Activated CD4-positive, alpha-beta memory T cell treated with anti-CD3 and anti-CD28 coated beads, Interleukin-2, amount 10 ng/mL, durations not matched to agents 7 days and 5 days (primary cell): ENCODE results near the gene MTHFR. TPM values are rescaled to one million over a fixed set of nuclear protein-coding genes. Genes with fewer than 3 reads are reported as not detected.

Experiments
- CTCF ChIA-PET: fragments of 350-600 bp; sonication (Branson Sonifier 250); formaldehyde crosslinking; loops from one replicate; lab custom pipeline; 2021; ENCODE audit warnings: antibody characterized with exemption, inconsistent platforms; lab: Charles Lee
- POLR2A ChIA-PET: fragments of 350-600 bp; sonication (Branson Sonifier 250); formaldehyde crosslinking; loops from one replicate; lab custom pipeline; 2021; ENCODE audit warnings: antibody characterized with exemption; lab: Charles Lee
- DNase-seq: peaks from one replicate; pipeline ENCODE4 v3.0.0-alpha.2; 2020
- H3K27ac Mint-ChIP-seq: one replicate; pipeline ENCODE4 v1.8.0; 2021; ENCODE audit warnings: mild to moderate bottlenecking, mixed read lengths
- H3K27me3 Mint-ChIP-seq: one replicate; pipeline ENCODE4 v1.8.0; 2021; ENCODE audit warnings: mixed read lengths
- H3K36me3 Mint-ChIP-seq: one replicate; pipeline ENCODE4 v1.8.0; 2021; ENCODE audit warnings: low read depth, mixed read lengths
- H3K4me1 Mint-ChIP-seq: one replicate; pipeline ENCODE4 v1.8.0; 2021; ENCODE audit warnings: mixed read lengths
- H3K4me3 Mint-ChIP-seq: one replicate; pipeline ENCODE4 v1.8.0; 2021; ENCODE audit warnings: mild to moderate bottlenecking, mixed read lengths
- H3K9me3 Mint-ChIP-seq: one replicate; pipeline ENCODE4 v1.8.0; 2021; ENCODE audit warnings: mixed read lengths
- total RNA-seq, 2 experiments: library from RNA; stranded (reverse); gene quantifications; one replicate each; pipeline ENCODE4 v1.2.3, GENCODE V29; 2021

The MTHFR gene
- total RNA-seq, 2 experiments from 2014 or later: 29.4 to 32.2 TPM

DNA sequence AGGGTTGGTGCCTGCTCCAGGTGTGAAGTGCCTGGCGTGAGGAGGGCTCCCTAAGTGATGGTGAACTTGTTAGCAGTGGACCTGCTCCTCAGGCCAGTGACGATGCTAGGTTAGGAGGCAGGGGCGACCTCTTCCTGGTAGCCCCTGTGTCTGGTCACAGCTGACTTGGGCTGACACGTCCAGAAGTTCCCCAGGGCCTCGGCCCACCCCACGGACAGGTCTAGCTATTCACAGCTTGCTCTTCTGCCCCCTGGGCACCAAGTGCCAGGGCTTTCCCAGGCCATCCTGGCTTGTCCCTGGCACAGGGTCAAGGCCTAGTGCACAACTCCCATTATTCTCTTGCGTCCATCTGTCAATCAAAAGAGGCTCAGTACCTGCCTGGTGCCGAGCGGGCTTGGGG lies 54.7 kb downstream of the MTHFR start:
- POLR2A ChIA-PET: no interaction called here
- H3K27me3 Mint-ChIP-seq: peaks cover 5% of the 10 kb centered on the region
- no peak overlapping the region for H3K27ac Mint-ChIP-seq
- H3K9me3 Mint-ChIP-seq: no peaks in the 10 kb centered on the region
- CTCF ChIA-PET: no interaction called here
- peaks cover 22% of the 10 kb centered on the region for H3K36me3 Mint-ChIP-seq
- no peak overlapping the region for H3K4me3 Mint-ChIP-seq
- no peak for DNase-seq
- peaks cover 33% of the 10 kb centered on the region for H3K4me1 Mint-ChIP-seq

GRCh38 chr1:11749996-11750395 lies 55.8 kb downstream of the MTHFR start:
- Mint-ChIP-seq H3K27ac (no peak overlapping the region), H3K4me1 (peaks cover 39% of the 10 kb centered on the region), H3K9me3 (no peaks in the 10 kb centered on the region), H3K36me3 (peaks cover 27% of the 10 kb centered on the region), H3K27me3 (no peaks in the 10 kb centered on the region), H3K4me3 (no peak overlapping the region)
- POLR2A ChIA-PET: interaction anchor here (0.8 to 2.3 kb wide), 3 partner anchors 14 to 158 kb away, joined by 3 to 12 read pairs (median 4); partner anchors contain the start of genes AGTRAP and FBXO6
- CTCF ChIA-PET: interaction anchor here (1.0 to 2.4 kb wide), 6 partner anchors 9 to 101 kb away, joined by 3 to 15 read pairs (median 8); partner anchors contain the start of gene FBXO6
- no peak for DNase-seq

DNA sequence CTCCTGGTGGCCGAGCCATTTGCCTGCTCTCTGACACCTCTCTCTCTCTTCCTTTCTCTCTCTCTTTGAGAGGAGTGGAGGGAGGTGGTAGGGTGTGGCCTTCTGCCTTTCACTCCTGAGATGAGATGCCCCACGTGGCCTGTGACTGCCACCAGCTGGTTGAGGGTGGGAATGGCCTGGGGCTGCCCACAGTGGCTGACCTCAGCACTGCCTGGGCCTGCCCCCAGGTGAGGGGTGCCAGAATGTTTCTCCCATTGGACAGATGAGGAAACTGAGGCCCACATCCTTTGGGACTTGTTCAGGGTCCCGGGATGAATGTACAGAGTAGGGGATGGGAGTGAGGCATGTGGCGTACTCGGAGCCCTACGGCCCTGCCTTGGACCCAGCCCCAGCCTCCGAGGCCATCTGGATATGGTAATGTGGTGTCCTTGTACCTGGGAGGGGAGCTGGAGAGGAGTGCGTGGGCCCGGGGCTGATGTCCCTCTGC lies 56.5 kb downstream of the MTHFR start:
- Mint-ChIP-seq H3K27me3 (no peaks in the 10 kb centered on the region), H3K27ac (peak overlapping the region; percentile 74), H3K4me3 (no peak overlapping the region), H3K4me1 (peaks cover 42% of the 10 kb centered on the region), H3K36me3 (peaks cover 30% of the 10 kb centered on the region), H3K9me3 (no peaks in the 10 kb centered on the region)
- ChIA-PET POLR2A (interaction anchor here (0.8 to 2.3 kb wide), 4 partner anchors 13 to 159 kb away, joined by 3 to 12 read pairs (median 4); partner anchors contain the start of genes AGTRAP and FBXO6), CTCF (interaction anchor here (1.0 to 2.4 kb wide), 8 partner anchors 8 to 106 kb away, joined by 3 to 15 read pairs (median 5); partner anchors contain the start of gene FBXO6)
- DNase-seq: peak; percentile 78

GRCh38 chr1:11748294-11749202 lies 57.2 kb downstream of the MTHFR start:
- H3K27me3 Mint-ChIP-seq: no peaks in the 10 kb centered on the region
- peaks cover 30% of the 10 kb centered on the region for H3K36me3 Mint-ChIP-seq
- H3K4me1 Mint-ChIP-seq: peaks cover 42% of the 10 kb centered on the region
- ChIA-PET CTCF (interaction anchor here (0.9 to 2.4 kb wide), 7 partner anchors 29 to 105 kb away, joined by 3 to 15 read pairs (median 4); partner anchors contain the start of gene FBXO6), POLR2A (interaction anchor here (1.2 to 2.3 kb wide), 3 partner anchors 12 to 84 kb away, joined by 3 to 12 read pairs (median 4); partner anchors contain the start of genes AGTRAP and FBXO6)
- DNase-seq: no peak
- no peak overlapping the region for H3K4me3 Mint-ChIP-seq
- peak overlapping the region; percentile 74 for H3K27ac Mint-ChIP-seq
- no peaks in the 10 kb centered on the region for H3K9me3 Mint-ChIP-seq

DNA sequence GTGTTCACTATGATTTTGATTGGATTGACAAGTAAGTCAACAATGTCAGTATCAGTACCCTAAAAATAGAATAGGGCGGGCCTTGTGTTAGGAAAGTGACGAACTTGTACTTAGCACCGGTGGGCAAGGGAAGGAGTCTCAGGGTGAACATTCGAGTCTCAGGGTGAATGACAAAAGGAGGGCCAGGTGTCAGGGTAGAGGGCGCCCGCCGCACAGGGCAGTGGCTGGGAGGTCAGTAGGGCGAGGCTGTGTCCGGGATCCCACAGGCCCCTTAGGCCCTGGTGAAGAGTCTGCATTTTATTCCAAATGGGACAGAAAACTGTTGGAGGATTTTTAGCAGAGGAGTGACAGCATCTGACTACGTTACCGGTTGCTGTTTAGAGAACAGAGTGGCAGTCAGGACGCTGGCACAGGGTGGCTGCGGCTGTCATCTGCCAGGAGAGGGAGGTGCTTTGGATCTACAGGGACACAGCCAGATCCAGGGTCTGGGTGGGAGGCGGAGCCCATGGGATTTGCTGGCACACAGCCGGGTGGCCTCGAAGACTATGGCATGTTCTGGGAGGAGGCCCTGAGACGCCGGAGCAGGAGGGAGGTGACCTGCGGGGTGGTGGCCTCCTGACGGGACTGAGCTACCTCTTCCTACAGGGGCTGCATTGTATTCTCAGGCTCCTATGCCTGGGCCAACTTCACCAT lies 58.8 kb downstream of the MTHFR start:
- no peaks in the 10 kb centered on the region for H3K9me3 Mint-ChIP-seq
- ChIA-PET CTCF (no interaction called here), POLR2A (no interaction called here)
- no peak for DNase-seq
- H3K4me3 Mint-ChIP-seq: no peak overlapping the region
- peaks cover 42% of the 10 kb centered on the region for H3K36me3 Mint-ChIP-seq
- H3K27me3 Mint-ChIP-seq: no peaks in the 10 kb centered on the region
- H3K4me1 Mint-ChIP-seq: peaks cover 43% of the 10 kb centered on the region
- no peak overlapping the region for H3K27ac Mint-ChIP-seq

GRCh38 chr1:11746092-11746491 lies 59.7 kb downstream of the MTHFR start:
- H3K27me3 Mint-ChIP-seq: no peaks in the 10 kb centered on the region
- peaks cover 48% of the 10 kb centered on the region for H3K36me3 Mint-ChIP-seq

GRCh38 chr1:11744287-11744686 lies 61.5 kb downstream of the MTHFR start:
- Mint-ChIP-seq H3K27me3 (no peaks in the 10 kb centered on the region), H3K27ac (no peak overlapping the region), H3K9me3 (no peaks in the 10 kb centered on the region), H3K4me1 (peaks cover 66% of the 10 kb centered on the region), H3K36me3 (peaks cover 50% of the 10 kb centered on the region), H3K4me3 (no peak overlapping the region)
- CTCF ChIA-PET: interaction anchor here (0.8 kb wide), 1 partner anchor 99 kb away, joined by 3 read pairs; no protein-coding TSS in a partner anchor
- POLR2A ChIA-PET: interaction anchor here (0.8 kb wide), 1 partner anchor 163 kb away, joined by 4 read pairs; no protein-coding TSS in a partner anchor
- DNase-seq: no peak

More at GRCh38 chr1:11746092-11746491, 59.7 kb downstream of the MTHFR start:
- Mint-ChIP-seq H3K27ac (no peak overlapping the region), H3K9me3 (no peaks in the 10 kb centered on the region), H3K4me1 (peaks cover 50% of the 10 kb centered on the region), H3K4me3 (no peak overlapping the region)
- DNase-seq: no peak
- CTCF ChIA-PET: interaction anchor here (0.7 kb wide), 1 partner anchor 27 kb away, joined by 4 read pairs; no protein-coding TSS in a partner anchor
- POLR2A ChIA-PET: interaction anchor here (1.1 kb wide), 1 partner anchor 9 kb away, joined by 4 read pairs; no protein-coding TSS in a partner anchor

DNA sequence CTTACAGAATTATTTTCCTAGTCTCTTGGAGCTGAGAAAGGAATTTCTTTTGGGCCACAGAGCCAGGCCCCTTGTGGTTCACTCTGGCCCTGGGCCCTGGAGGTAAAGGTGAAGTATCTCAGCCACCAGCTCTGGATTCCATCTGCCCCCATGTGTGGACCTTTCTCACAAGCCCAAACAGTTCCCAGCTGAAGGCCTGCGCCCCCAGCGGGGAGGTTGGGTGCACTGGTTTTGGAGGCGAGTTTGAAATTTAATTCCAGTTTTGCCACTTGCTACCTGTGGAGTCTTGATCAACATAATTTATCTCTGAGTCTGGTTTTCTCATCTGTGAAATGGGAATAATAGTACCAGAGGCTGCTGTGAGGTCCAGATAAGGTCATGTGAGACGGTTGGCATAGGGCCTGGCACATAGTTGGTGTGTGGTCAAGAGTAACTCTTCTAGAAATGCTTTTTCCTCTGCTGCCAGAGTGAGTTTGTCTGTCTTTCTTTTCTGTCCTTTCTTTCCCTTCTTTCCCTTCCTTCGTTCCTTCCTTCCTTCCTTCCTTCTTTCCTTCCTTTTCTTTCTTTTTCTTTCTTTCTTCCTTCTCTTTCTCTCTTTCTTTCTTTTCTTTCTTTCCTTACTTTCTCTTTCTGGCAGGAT lies 63.7 kb downstream of the MTHFR start:
- no peaks in the 10 kb centered on the region for H3K27me3 Mint-ChIP-seq
- POLR2A ChIA-PET: interaction anchor here (0.9 to 1.5 kb wide), 3 partner anchors 12 to 166 kb away, joined by 3 to 5 read pairs (median 4); partner anchors contain the start of gene FBXO6
- peaks cover 55% of the 10 kb centered on the region for H3K36me3 Mint-ChIP-seq
- H3K27ac Mint-ChIP-seq: peak overlapping the region; percentile 21
- H3K4me1 Mint-ChIP-seq: peaks cover 77% of the 10 kb centered on the region
- CTCF ChIA-PET: interaction anchor here (0.6 to 3.3 kb wide), 4 partner anchors 11 to 92 kb away, joined by 3 to 17 read pairs (median 6); partner anchors contain the start of gene FBXO6
- DNase-seq: no peak
- H3K4me3 Mint-ChIP-seq: peak overlapping the region; percentile 1
- H3K9me3 Mint-ChIP-seq: no peaks in the 10 kb centered on the region

DNA sequence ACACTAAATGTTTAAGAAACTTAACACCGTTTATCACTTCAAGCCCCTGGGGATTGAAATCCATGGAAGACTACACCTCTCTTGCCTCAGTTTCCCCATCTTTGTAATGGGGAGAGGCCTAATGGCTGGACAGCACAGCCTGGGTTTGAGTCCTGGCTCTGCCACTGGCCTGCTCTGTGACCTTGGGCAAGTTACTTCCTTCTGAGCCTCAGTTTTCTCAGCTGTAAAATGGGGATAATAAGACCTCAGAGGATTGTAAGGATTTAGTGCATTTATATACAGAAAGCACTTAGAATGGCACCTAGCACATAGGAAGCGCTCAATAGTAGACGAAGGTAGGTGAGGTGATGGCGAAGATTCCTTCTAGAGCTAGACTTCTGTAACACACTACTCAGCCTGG lies 64.3 kb downstream of the MTHFR start:
- H3K27ac Mint-ChIP-seq: peak overlapping the region; percentile 68
- peak overlapping the region; percentile 47 for H3K4me3 Mint-ChIP-seq
- peaks cover 78% of the 10 kb centered on the region for H3K4me1 Mint-ChIP-seq
- ChIA-PET POLR2A (interaction anchor here (0.6 to 2.5 kb wide), 7 partner anchors 11 to 166 kb away, joined by 3 to 14 read pairs (median 4); partner anchors contain the start of genes FBXO6 and MAD2L2), CTCF (interaction anchor here (0.6 to 3.3 kb wide), 5 partner anchors 11 to 91 kb away, joined by 3 to 17 read pairs (median 6); partner anchors contain the start of gene FBXO6)
- DNase-seq: no peak
- no peaks in the 10 kb centered on the region for H3K9me3 Mint-ChIP-seq
- H3K36me3 Mint-ChIP-seq: peaks cover 49% of the 10 kb centered on the region
- no peaks in the 10 kb centered on the region for H3K27me3 Mint-ChIP-seq

DNA sequence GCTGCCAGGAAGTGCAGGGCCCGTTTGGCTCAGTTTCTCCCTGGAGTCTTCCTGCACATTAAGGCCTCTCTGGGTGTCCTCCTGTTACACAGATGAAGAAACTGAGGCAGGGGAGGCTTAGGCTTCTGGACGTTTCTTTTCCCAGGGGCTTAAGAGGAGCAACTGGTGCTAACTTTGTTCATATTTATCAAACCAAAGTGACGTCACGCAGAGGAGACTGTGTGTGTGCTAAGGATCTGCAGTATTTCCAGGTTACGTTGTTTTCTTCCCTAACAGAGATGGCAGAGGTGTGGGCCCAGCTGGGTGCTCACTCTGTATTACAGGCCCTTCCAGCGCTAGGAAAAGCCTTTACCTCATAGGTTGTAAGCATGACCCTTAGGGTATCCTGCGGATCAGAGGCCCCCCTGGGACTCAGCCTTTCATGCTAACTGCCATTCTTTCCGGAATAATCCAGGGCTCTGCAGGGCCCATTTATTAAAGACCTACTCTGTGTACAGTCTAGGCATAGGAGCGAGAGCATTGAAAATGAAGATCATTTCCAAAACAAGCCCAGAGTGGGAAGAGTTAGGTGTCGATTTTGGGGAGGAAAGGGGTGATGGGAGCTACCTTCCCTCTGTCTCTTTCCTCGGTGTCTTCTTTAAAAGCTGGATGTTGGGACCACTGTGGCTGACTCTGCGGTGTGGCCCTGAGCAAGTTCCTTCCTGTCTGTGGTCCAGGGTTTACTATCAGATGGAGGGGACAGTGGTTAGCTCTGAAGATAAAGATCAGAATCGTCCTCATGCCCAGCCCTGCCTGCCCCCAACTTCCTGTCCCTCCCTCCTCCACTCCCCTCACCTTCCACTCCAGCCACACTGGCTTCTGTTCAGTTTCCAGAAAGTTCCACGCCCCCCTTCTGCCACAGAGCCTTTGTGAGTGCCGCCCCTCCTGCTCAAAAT lies 65.2 kb downstream of the MTHFR start:
- H3K4me1 Mint-ChIP-seq: peaks cover 74% of the 10 kb centered on the region
- H3K27ac Mint-ChIP-seq: peak overlapping the region; percentile 68
- POLR2A ChIA-PET: interaction anchor here (0.6 to 2.5 kb wide), 6 partner anchors 10 to 168 kb away, joined by 3 to 19 read pairs (median 6); partner anchors contain the start of genes FBXO6 and MAD2L2
- peak; percentile 70 for DNase-seq
- CTCF ChIA-PET: interaction anchor here (0.6 to 3.3 kb wide), 8 partner anchors 9 to 90 kb away, joined by 3 to 17 read pairs (median 6); partner anchors contain the start of gene FBXO6
- no peaks in the 10 kb centered on the region for H3K27me3 Mint-ChIP-seq
- H3K36me3 Mint-ChIP-seq: peaks cover 44% of the 10 kb centered on the region
- no peaks in the 10 kb centered on the region for H3K9me3 Mint-ChIP-seq
- peak overlapping the region; percentile 47 for H3K4me3 Mint-ChIP-seq

GRCh38 chr1:11738783-11739182 lies 67.0 kb downstream of the MTHFR start:
- Mint-ChIP-seq H3K36me3 (peaks cover 41% of the 10 kb centered on the region), H3K9me3 (no peaks in the 10 kb centered on the region), H3K27ac (no peak overlapping the region), H3K4me3 (no peak overlapping the region), H3K27me3 (no peaks in the 10 kb centered on the region), H3K4me1 (peaks cover 74% of the 10 kb centered on the region)
- ChIA-PET POLR2A (interaction anchor here (1.3 to 4.5 kb wide), 4 partner anchors 8 to 170 kb away, joined by 5 to 41 read pairs (median 16); no protein-coding TSS in a partner anchor), CTCF (no interaction called here)
- no peak for DNase-seq
